Activated CD8-positive, alpha-beta T cell treated with anti-CD3 and anti-CD28 coated beads for 36 hours (primary cell): ENCODE measurements around the gene KRTAP1-1. TPM values are rescaled to one million over a fixed set of nuclear protein-coding genes. Genes with fewer than 3 reads are reported as not detected.
"Not testable (repeated sequence)": the region's sequence is repeated elsewhere in the genome, so short reads cannot be mapped to it uniquely, and the experiment has no call there.

Source experiments
- ATAC-seq: fragments of 200-7000 bp; cut with Tn5 transposase; one replicate; pipeline ENCODE4 v1.10.0; 2021; ENCODE audit warnings: mild to moderate bottlenecking, moderate library complexity
- CTCF ChIA-PET: fragments of 350-600 bp; sonication (Branson Sonifier 250); formaldehyde crosslinking; loops from one replicate; lab custom pipeline; 2021; ENCODE audit warnings: antibody characterized with exemption; lab: Charles Lee
- POLR2A ChIA-PET: fragments of 350-600 bp; sonication (Branson Sonifier 250); formaldehyde crosslinking; loops from one replicate; lab custom pipeline; 2021; ENCODE audit warnings: antibody characterized with exemption; lab: Charles Lee
- DNase-seq: peaks from one replicate; pipeline ENCODE4 v3.0.0-alpha.2; 2020
- H3K27ac Mint-ChIP-seq: one replicate; pipeline ENCODE4 v1.8.0; 2021; ENCODE audit warnings: mild to moderate bottlenecking, mixed read lengths
- H3K27me3 Mint-ChIP-seq: one replicate; pipeline ENCODE4 v1.8.0; 2021; ENCODE audit warnings: mixed read lengths
- H3K36me3 Mint-ChIP-seq: one replicate; pipeline ENCODE4 v1.8.0; 2021; ENCODE audit warnings: low read depth, mixed read lengths
- H3K4me1 Mint-ChIP-seq: one replicate; pipeline ENCODE4 v1.8.0; 2021; ENCODE audit warnings: low read depth, mixed read lengths
- H3K4me3 Mint-ChIP-seq: one replicate; pipeline ENCODE4 v1.8.0; 2021; ENCODE audit warnings: mild to moderate bottlenecking, moderate library complexity, mixed read lengths
- H3K9me3 Mint-ChIP-seq: one replicate; pipeline ENCODE4 v1.8.0; 2021; ENCODE audit warnings: mixed read lengths
- CTCF ChIP-seq: fragments of 200-600 bp; IDR thresholded peaks from one replicate; pipeline ENCODE4 v1.8.0; 2022; ENCODE audit warnings: antibody characterized with exemption, mild to moderate bottlenecking
- intact Hi-C: fragments of 100-400 bp; cut with micrococcal nuclease; formaldehyde crosslinking; loops from one replicate; pipeline ENCODE4 v1.10.0; 2022
- total RNA-seq, 2 experiments: library from RNA; stranded (reverse); gene quantifications; one replicate each; pipeline ENCODE4 v1.2.3, GENCODE V29; 2021

Gene KRTAP1-1
- total RNA-seq, 2 experiments from 2014 or later: not detected

- DNase-seq: no peak
- ATAC-seq: no peak
- ChIA-PET CTCF (no interaction called here), POLR2A (interaction anchor here (0.7 kb wide), 1 partner anchor 11 kb away, joined by 3 read pairs; no protein-coding TSS in a partner anchor)
- Mint-ChIP-seq H3K9me3 (no peaks in the 10 kb centered on the region), H3K27me3 (peaks cover 2% of the 10 kb centered on the region), H3K27ac (no peak overlapping the region), H3K36me3 (no peaks in the 10 kb centered on the region), H3K4me3 (no peak overlapping the region), H3K4me1 (no peaks in the 10 kb centered on the region)
- no peak for TF ChIP-seq CTCF
- intact Hi-C loops: no loop called here
Observed at GRCh38 chr17:41004397-41004796, 36.9 kb downstream of the KRTAP1-1 start.

GRCh38 chr17:41003926-41004325, 37.3 kb downstream of the KRTAP1-1 start:
- ChIA-PET CTCF (no interaction called here), POLR2A (no interaction called here)
- H3K4me1 Mint-ChIP-seq: no peaks in the 10 kb centered on the region
- intact Hi-C loops: no loop called here
- no peak for TF ChIP-seq CTCF
- H3K27ac Mint-ChIP-seq: no peak overlapping the region
- H3K36me3 Mint-ChIP-seq: no peaks in the 10 kb centered on the region
- no peak for DNase-seq
- H3K4me3 Mint-ChIP-seq: no peak overlapping the region
- no peak for ATAC-seq
- H3K27me3 Mint-ChIP-seq: peaks cover 3% of the 10 kb centered on the region
- H3K9me3 Mint-ChIP-seq: no peaks in the 10 kb centered on the region

- no peaks in the 10 kb centered on the region for H3K4me1 Mint-ChIP-seq
- POLR2A ChIA-PET: no interaction called here
- H3K27ac Mint-ChIP-seq: no peak overlapping the region
- intact Hi-C loops: no loop called here
- no peak overlapping the region for H3K4me3 Mint-ChIP-seq
- no peaks in the 10 kb centered on the region for H3K36me3 Mint-ChIP-seq
- no peak for TF ChIP-seq CTCF
- DNase-seq (no peak), ATAC-seq (no peak)
- peaks cover 8% of the 10 kb centered on the region for H3K27me3 Mint-ChIP-seq
- CTCF ChIA-PET: no interaction called here
- H3K9me3 Mint-ChIP-seq: no peaks in the 10 kb centered on the region
Observed at GRCh38 chr17:41002814-41003213, 38.4 kb downstream of the KRTAP1-1 start.

- H3K4me1 Mint-ChIP-seq: no peaks in the 10 kb centered on the region
- no peaks in the 10 kb centered on the region for H3K36me3 Mint-ChIP-seq
- ATAC-seq: no peak
- no peak overlapping the region for H3K27ac Mint-ChIP-seq
- no peaks in the 10 kb centered on the region for H3K9me3 Mint-ChIP-seq
- DNase-seq: no peak
- H3K4me3 Mint-ChIP-seq: no peak overlapping the region
- TF ChIP-seq CTCF: no peak
- ChIA-PET POLR2A (no interaction called here), CTCF (no interaction called here)
- peaks cover 13% of the 10 kb centered on the region for H3K27me3 Mint-ChIP-seq
- intact Hi-C loops: no loop called here
Observed at GRCh38 chr17:41001795-41002194, 39.5 kb downstream of the KRTAP1-1 start.

GRCh38 chr17:40999563-40999962, 41.7 kb downstream of the KRTAP1-1 start, which contains the start of gene KRTAP3-2:
KRTAP3-2 (minus strand) TSS chr17:40999906; CDS start chr17:40999853, 53 bp downstream.
- peaks cover 15% of the 10 kb centered on the region for H3K27me3 Mint-ChIP-seq

GRCh38 chr17:40997361-40997760, 43.9 kb downstream of the KRTAP1-1 start:
- no peak for TF ChIP-seq CTCF
- intact Hi-C loops: no loop called here
- CTCF ChIA-PET: no interaction called here
- Mint-ChIP-seq H3K4me1 (no peaks in the 10 kb centered on the region), H3K9me3 (no peaks in the 10 kb centered on the region), H3K27me3 (peaks cover 27% of the 10 kb centered on the region), H3K27ac (no peak overlapping the region), H3K36me3 (no peaks in the 10 kb centered on the region), H3K4me3 (no peak overlapping the region)
- DNase-seq (no peak), ATAC-seq (no peak)
- POLR2A ChIA-PET: no interaction called here

More at GRCh38 chr17:40999563-40999962, 41.7 kb downstream of the KRTAP1-1 start, which contains the start of gene KRTAP3-2:
- H3K9me3 Mint-ChIP-seq, ATAC-seq, H3K4me1 Mint-ChIP-seq, H3K36me3 Mint-ChIP-seq, CTCF ChIA-PET, intact Hi-C loops, H3K27ac Mint-ChIP-seq, DNase-seq, H3K4me3 Mint-ChIP-seq, POLR2A ChIA-PET: not testable (repeated sequence)
